GM12878 (cell line): Measurements from ENCODE around the gene SRRM5. TPM values are rescaled to one million over a fixed set of nuclear protein-coding genes. Genes with fewer than 3 reads are reported as not detected.

Experiments
- ATAC-seq: fragments of 200-7000 bp; cut with Tn5 transposase; 3 replicates; pipeline ENCODE4 v1.9.1; 2020; ENCODE audit warnings: mild to moderate bottlenecking, moderate library complexity
- BruUV-seq: library from RNA; stranded (reverse); fragments of 400-500 nt; replicated peaks from 2 replicates; lab custom pipeline; 2021; lab: Mats Ljungman, UMichigan
- CTCF ChIA-PET: fragments of 300-600 bp; sonication (Branson Sonifier 250); formaldehyde crosslinking; extraction: SDS; loops from one replicate; lab custom pipeline; 2021; ENCODE audit warnings: inconsistent platforms; lab: Yijun Ruan, JAX
- POLR2A ChIA-PET: fragments of 350-600 bp; formaldehyde crosslinking; extraction: SDS; loops from one replicate; lab custom pipeline; 2021; ENCODE audit warnings: inconsistent platforms; lab: Charles Lee
- RAD21 ChIA-PET: fragments of 300-600 bp; sonication (Branson Sonifier 250); formaldehyde crosslinking; loops from one replicate; lab custom pipeline; 2023; ENCODE audit warnings: antibody characterized with exemption; ENCODE audit not compliant: unreplicated experiment; lab: Charles Lee
- SMC1A ChIA-PET: fragments of 300-600 bp; sonication (Branson Sonifier 250); formaldehyde crosslinking; loops from one replicate; lab custom pipeline; 2023; ENCODE audit not compliant: unreplicated experiment, uncharacterized antibody; lab: Charles Lee
- DNase-seq: peaks from one replicate; pipeline ENCODE4 v3.0.0-alpha.2; 2011; ENCODE audit warnings: low read depth, low spot score
- FAIRE-seq: peaks from 3 replicates; lab custom pipeline; 2011; peaks lifted over from hg19 to GRCh38; lab: Jason Lieb, UNC
- H2AFZ ChIP-seq: 2 replicates; pipeline ENCODE4 v1.6.0; 2011; ENCODE audit warnings: low read depth, low read length, control low read depth; ENCODE audit not compliant: control insufficient read depth
- H3K27ac ChIP-seq: 2 replicates; pipeline ENCODE4 v1.5.1; 2011; ENCODE audit warnings: control low read depth; ENCODE audit not compliant: control insufficient read depth, insufficient read depth
- H3K27me3 ChIP-seq, 2 experiments: replicated peaks in 1 of 2; 2 replicates each; pipeline versions ENCODE4 v1.6.0 to v1.6.1; 2011; ENCODE audit warnings: low read length in 1 of 2; ENCODE audit not compliant: control insufficient read depth in 2 of 2, insufficient read depth in 2 of 2
- H3K36me3 ChIP-seq, 2 experiments: 2 replicates each; pipeline ENCODE4 v1.5.1; 2011; ENCODE audit warnings: low read length in 1 of 2; ENCODE audit not compliant: control insufficient read depth in 2 of 2, insufficient read depth in 2 of 2
- H3K4me1 ChIP-seq: 2 replicates; pipeline ENCODE4 v1.6.1; 2011; ENCODE audit warnings: mild to moderate bottlenecking, low read length, moderate library complexity, mixed read lengths; ENCODE audit not compliant: control insufficient read depth, insufficient read depth
- H3K4me2 ChIP-seq: 2 replicates; pipeline ENCODE4 v1.6.0; 2011; ENCODE audit warnings: control low read depth; ENCODE audit not compliant: control insufficient read depth, insufficient read depth
- H3K4me3 ChIP-seq: fragments of 200-600 bp; sonication (generic); 2 replicates; pipeline ENCODE4 v1.5.1; 2016
- H3K79me2 ChIP-seq: 2 replicates; pipeline ENCODE4 v1.6.0; 2011; ENCODE audit warnings: low read length; ENCODE audit not compliant: control insufficient read depth, insufficient read depth
- H3K9ac ChIP-seq: 2 replicates; pipeline ENCODE4 v1.8.0; 2011; ENCODE audit warnings: low read length, control low read depth, mixed read lengths; ENCODE audit not compliant: control insufficient read depth, insufficient read depth
- H3K9me3 ChIP-seq: replicated peaks from 3 replicates; pipeline ENCODE4 v1.5.1; 2011; ENCODE audit warnings: mild to moderate bottlenecking, low read length; ENCODE audit not compliant: control insufficient read depth, insufficient read depth
- H4K20me1 ChIP-seq: 2 replicates; pipeline ENCODE4 v1.6.0; 2011; ENCODE audit not compliant: control insufficient read depth, insufficient read depth
- CBX5 ChIP-seq: sonication (generic); IDR thresholded peaks from 2 replicates; pipeline ENCODE4 v1.6.1; 2016; ENCODE audit warnings: low read depth, moderate library complexity, mild to moderate bottlenecking, inconsistent platforms
- CHD4 ChIP-seq: fragments of 200-600 bp; sonication (generic); IDR thresholded peaks from 2 replicates; pipeline ENCODE4 v1.6.1; 2016; ENCODE audit warnings: mild to moderate bottlenecking
- EED ChIP-seq: sonication (generic); IDR thresholded peaks from 2 replicates; pipeline ENCODE4 v1.6.1; 2016; ENCODE audit warnings: antibody characterized with exemption, low read depth
- GABPA ChIP-seq: IDR thresholded peaks from 2 replicates; pipeline ENCODE4 v1.6.1; 2014; ENCODE audit warnings: antibody characterized with exemption, low read depth, mild to moderate bottlenecking, inconsistent platforms
- HDAC6 ChIP-seq: fragments of 200-600 bp; sonication (generic); IDR thresholded peaks from one replicate; pipeline ENCODE4 v1.8.0; 2017; ENCODE audit warnings: antibody characterized with exemption; ENCODE audit not compliant: unreplicated experiment
- IRF4 ChIP-seq: IDR thresholded peaks from 2 replicates; pipeline ENCODE4 v1.6.1; 2011; ENCODE audit warnings: low read depth, low read length
- KLF5 ChIP-seq: fragments of 450-650 bp; IDR thresholded peaks from 2 replicates; pipeline ENCODE4 v1.6.1; 2014; ENCODE audit warnings: mild to moderate bottlenecking; ENCODE audit not compliant: partially characterized antibody
- NFIC ChIP-seq: IDR thresholded peaks from 2 replicates; pipeline ENCODE4 v1.6.1; 2012; ENCODE audit warnings: low read depth, mild to moderate bottlenecking, inconsistent platforms, low read length, moderate library complexity
- NR2C1 ChIP-seq: fragments of 450-650 bp; IDR thresholded peaks from 2 replicates; pipeline ENCODE4 v1.6.1; 2017; ENCODE audit warnings: antibody characterized with exemption, mild to moderate bottlenecking, moderate library complexity
- NR2C2 ChIP-seq: IDR thresholded peaks from 2 replicates; pipeline ENCODE4 v1.6.1; 2011; ENCODE audit warnings: borderline replicate concordance, low read depth; ENCODE audit not compliant: control insufficient read depth, insufficient read length
- RFX5 ChIP-seq: IDR thresholded peaks from 2 replicates; pipeline ENCODE4 v1.6.1; 2011; ENCODE audit warnings: low read depth, low read length, improper control_type of control experiment
- SMARCA5 ChIP-seq: fragments of 450-650 bp; IDR thresholded peaks from 2 replicates; pipeline ENCODE4 v1.6.1; 2017; ENCODE audit warnings: mild to moderate bottlenecking
- SP1 ChIP-seq: IDR thresholded peaks from one replicate; pipeline ENCODE4 v1.6.1; 2011; ENCODE audit warnings: low read depth, low read length
- STAT3 ChIP-seq: IDR thresholded peaks from 2 replicates; pipeline ENCODE4 v1.6.1; 2011; ENCODE audit warnings: low read depth, low read length, improper control_type of control experiment
- SUPT20H ChIP-seq: IDR thresholded peaks from 2 replicates; pipeline ENCODE4 v1.6.1; 2011; ENCODE audit warnings: low read depth, mild to moderate bottlenecking, low read length, moderate library complexity, borderline replicate concordance; ENCODE audit not compliant: control insufficient read depth
- TBL1XR1 ChIP-seq: IDR thresholded peaks from 2 replicates; pipeline ENCODE4 v1.6.1; 2012; ENCODE audit warnings: low read depth, low read length, improper control_type of control experiment
- TCF7 ChIP-seq: IDR thresholded peaks from 2 replicates; pipeline ENCODE4 v1.6.1; 2014; ENCODE audit warnings: antibody characterized with exemption, borderline replicate concordance
- ZBTB33 ChIP-seq: fragments of 450-650 bp; IDR thresholded peaks from 2 replicates; pipeline ENCODE4 v1.6.1; 2017; ENCODE audit warnings: mild to moderate bottlenecking
- WGBS: methylation state at CpG from one replicate; pipeline ENCODE4 v1.1.6; 2016; ENCODE audit warnings: low lambda C conversion rate; ENCODE audit not compliant: insufficient replicate concordance, insufficient coverage; ENCODE audit errors: missing lambda C conversion rate; 5-methylcytosine and 5-hydroxymethylcytosine counted together
- in situ Hi-C: fragments of 300-500 bp; cut with MboI; formaldehyde crosslinking; loops from 9 replicates; pipeline ENCODE4 v1.14.3; 2018; ENCODE audit warnings: mixed read lengths
- intact Hi-C: fragments of 100-400 bp; cut with micrococcal nuclease; formaldehyde crosslinking; loops from one replicate; pipeline ENCODE4 v1.14.2; 2022; ENCODE audit not compliant: unreplicated experiment
- polyA plus RNA-seq, 11 experiments: library from polyadenylated mRNA; depleted of rRNA in 4 of 11; unstranded in 6 of 11; stranded (reverse) in 5 of 11; fragments of >200 nt; fragmentation: Nextera tagmentation in 4 of 11; fragmentation: Illumina TruSeq in 1 of 11; extraction: Ambion mirVana in 4 of 11; extraction: Trizol in 1 of 11; gene quantifications; 1 replicate in 1 of 11; 2 replicates in 10 of 11; pipeline versions ENCODE4 v1.2.1 to v1.2.3, GENCODE V29; 2011 to 2016; ENCODE audit warnings: inconsistent platforms in 2 of 11, missing spikeins in 2 of 11, low read depth in 1 of 11
- total RNA-seq, 4 experiments: library from RNA; depleted of rRNA in 3 of 4; stranded (reverse); fragments of >200 nt in 3 of 4; fragmentation: Illumina TruSeq in 1 of 4; extraction: Trizol in 1 of 4; gene quantifications; 2 replicates each; pipeline versions ENCODE4 v1.2.1 to v1.2.3, GENCODE V29; 2013 to 2021

Gene SRRM5
- total and polyA plus RNA-seq, 10 of the 15 experiments (the other 5 are each of a cell fraction or from before 2014, with no cell fraction given) = 0.06 to 0.38 (median 0.24) TPM; not detected in 2

- TSS peak; percentile 61 for BruUV-seq
- ChIA-PET SMC1A (interaction anchor here (1.0 to 5.4 kb wide), 14 partner anchors 19 to 182 kb away, joined by 3 to 59 read pairs (median 5); partner anchors contain the start of genes PINLYP, XRCC1 and ZNF575), POLR2A (interaction anchor here (0.6 to 3.7 kb wide), 12 partner anchors 19 to 183 kb away, joined by 3 to 22 read pairs (median 4); partner anchors contain the start of genes PINLYP, XRCC1 and ZNF575), CTCF (interaction anchor here (0.7 to 6.6 kb wide), 18 partner anchors 13 to 214 kb away, joined by 3 to 169 read pairs (median 14); partner anchors contain the start of genes ETHE1 and XRCC1), RAD21 (interaction anchor here (0.8 to 4.8 kb wide), 17 partner anchors 12 to 213 kb away, joined by 3 to 92 read pairs (median 12); partner anchors contain the start of genes PHLDB3, PINLYP, XRCC1 and ZNF575)
- peaks cover 12 to 20% of the 10 kb centered on the region in 2 experiments; a peak in 3 of 4 replicates for H3K36me3 ChIP-seq
- H4K20me1 ChIP-seq = no peaks in the 10 kb centered on the region
- DNase-seq (peak; percentile 98), ATAC-seq (peak; percentile 86), FAIRE-seq (peak; percentile 97)
- H3K9ac ChIP-seq = peak within 1 kb of the TSS; percentile 91
- peak within 1 kb of the TSS; percentile 93 for H3K4me3 ChIP-seq
- under 1% methylated on average over 60 of the region's 60 CpGs for WGBS
- H2AFZ ChIP-seq = peak within 1 kb of the TSS; percentile 66
- H3K4me1 ChIP-seq = peaks cover 7% of the 10 kb centered on the region; the same call in 1 of the 2 replicates
- H3K4me2 ChIP-seq = peak within 1 kb of the TSS; percentile 91
- in situ Hi-C loops (no loop called here), intact Hi-C loops (loop anchor here (1.0 to 2.0 kb wide), 4 partner anchors 21 to 185 kb away; partner anchors contain the start of genes KCNN4, PINLYP, XRCC1 and ZNF575)
- H3K9me3 ChIP-seq = no peaks in the 10 kb centered on the region
- H3K27me3 ChIP-seq = no peaks in the 10 kb centered on the region
- H3K79me2 ChIP-seq = peaks cover 37% of the 10 kb centered on the region
- peak within 1 kb of the TSS; percentile 85 for H3K27ac ChIP-seq
- no peak for TF ChIP-seq TBL1XR1
- no peak for TF ChIP-seq CBX5
- TF ChIP-seq ZBTB33 = peak; percentile 96
- peak; percentile 29; the same call in 1 of the 2 replicates for TF ChIP-seq EED
- TF ChIP-seq SP1 = no peak
- no peak for TF ChIP-seq GABPA
- no peak for TF ChIP-seq SUPT20H
- no peak; the same call in 1 of the 2 replicates for TF ChIP-seq SMARCA5
- TF ChIP-seq TCF7 = no peak
- TF ChIP-seq NR2C1 = peak; percentile 73
- TF ChIP-seq NR2C2 = no peak
- peak; percentile 62; the same call in 1 of the 2 replicates for TF ChIP-seq RFX5
- 0 out of 2 replicates have a peak, but pooled peaks have one; percentile 5 for TF ChIP-seq IRF4
- no peak for TF ChIP-seq CHD4
- TF ChIP-seq STAT3 = no peak
- TF ChIP-seq KLF5 = peak; percentile 92
- no peak for TF ChIP-seq HDAC6
- TF ChIP-seq NFIC = no peak
These were observed 15.7 kb upstream of the SRRM5 start, which contains the start of the genes IRGQ and ZNF576 for GRCh38 chr19:43595999-43596841. IRGQ (minus strand) TSS chr19:43596134; CDS start chr19:43595338, 796 bp downstream. ZNF576 (plus strand) TSS chr19:43596595; CDS start chr19:43597109, 514 bp downstream.
